HepG2 (cell line): ENCODE data around the gene GDF15. TPM values are rescaled to one million over a fixed set of nuclear protein-coding genes. Genes with fewer than 3 reads are reported as not detected.

Source experiments
- ATAC-seq: fragments of 200-7000 bp; cut with Tn5 transposase; 3 replicates; pipeline ENCODE4 v1.9.1; 2020; ENCODE audit warnings: mild to moderate bottlenecking, moderate library complexity
- BruUV-seq: library from RNA; stranded (reverse); fragments of 400-500 nt; replicated peaks from 2 replicates; lab custom pipeline; 2021; lab: Mats Ljungman, UMichigan
- CTCF ChIA-PET: fragments of 300-600 bp; formaldehyde crosslinking; extraction: SDS; loops from one replicate; lab custom pipeline; 2021; ENCODE audit warnings: low total read pairs, inconsistent platforms, low intra/inter-chr PET ratio; lab: Yijun Ruan, JAX
- POLR2A ChIA-PET: fragments of 350-600 bp; sonication (Branson Sonifier 250); formaldehyde crosslinking; loops from one replicate; lab custom pipeline; 2020; ENCODE audit warnings: antibody characterized with exemption, inconsistent platforms; lab: Yijun Ruan, JAX
- DNase-seq: peaks from one replicate; pipeline ENCODE4 v3.0.0-alpha.2; 2015; ENCODE audit warnings: low spot score
- FAIRE-seq: peaks from 3 replicates; lab custom pipeline; 2011; peaks lifted over from hg19 to GRCh38; lab: Jason Lieb, UNC
- H2AFZ ChIP-seq: one replicate; pipeline ENCODE4 v1.6.1; 2011; ENCODE audit warnings: low read length, inconsistent platforms
- H3K27ac ChIP-seq: fragments of 300-600 bp; 3 replicates; pipeline ENCODE4 v1.8.0; 2011; ENCODE audit warnings: mixed run types, mild to moderate bottlenecking, mixed read lengths, low read length, inconsistent platforms; ENCODE audit not compliant: insufficient read depth; ENCODE audit errors: extremely low read length
- H3K27me3 ChIP-seq, 2 experiments: fragments of 200-600 bp in 1 of 2; 2 replicates in 1 of 2; 3 replicates in 1 of 2; pipeline versions ENCODE4 v1.6.0 to v1.8.0; 2011; ENCODE audit warnings: low read length in 2 of 2, mild to moderate bottlenecking in 2 of 2, moderate library complexity in 2 of 2, inconsistent platforms in 1 of 2; ENCODE audit not compliant: insufficient read depth in 2 of 2, control insufficient read depth in 1 of 2
- H3K36me3 ChIP-seq, 2 experiments: fragments of 200-600 bp in 1 of 2; replicated peaks in 1 of 2; 2 replicates in 1 of 2; 3 replicates in 1 of 2; pipeline versions ENCODE4 v1.5.1 to v1.8.0; 2011; ENCODE audit warnings: low read length in 2 of 2, inconsistent platforms in 1 of 2; ENCODE audit not compliant: insufficient read depth in 2 of 2, control insufficient read depth in 1 of 2
- H3K4me1 ChIP-seq: 2 replicates; pipeline ENCODE4 v1.5.1; 2012; ENCODE audit warnings: low read length, inconsistent platforms; ENCODE audit not compliant: insufficient read depth
- H3K4me2 ChIP-seq: 2 replicates; pipeline ENCODE4 v1.6.0; 2011; ENCODE audit warnings: low read depth, low read length, inconsistent platforms
- H3K4me3 ChIP-seq, 3 experiments: fragments of 200-600 bp in 1 of 3; sonication (generic), shearing (Covaris generic) in 1 of 3; replicated peaks in 1 of 3; 2 replicates each; pipeline ENCODE4 v1.5.1; 2011 to 2016; ENCODE audit warnings: low read length in 3 of 3, inconsistent platforms in 2 of 3, low read depth in 2 of 3, mild to moderate bottlenecking in 2 of 3, control low read depth in 1 of 3, mixed read lengths in 1 of 3; ENCODE audit not compliant: insufficient read depth in 1 of 3
- H3K79me2 ChIP-seq: one replicate; pipeline ENCODE4 v1.6.1; 2011; ENCODE audit warnings: low read length, inconsistent platforms; ENCODE audit not compliant: insufficient read depth
- H3K9ac ChIP-seq: 2 replicates; pipeline ENCODE4 v1.6.0; 2011; ENCODE audit warnings: mild to moderate bottlenecking, low read depth, low read length, inconsistent platforms; ENCODE audit not compliant: insufficient read depth
- H3K9me3 ChIP-seq: 2 replicates; pipeline ENCODE4 v1.5.1; 2012; ENCODE audit warnings: mild to moderate bottlenecking, low read length
- H4K20me1 ChIP-seq: 2 replicates; pipeline ENCODE4 v1.6.0; 2011; ENCODE audit warnings: inconsistent platforms, mild to moderate bottlenecking, low read length, moderate library complexity; ENCODE audit not compliant: insufficient read depth
- AGO2 ChIP-seq: fragments of 200-400 bp; formaldehyde crosslinking; optimal IDR thresholded peaks from 2 replicates; pipeline ENCODE3; 2017; ENCODE audit warnings: mild to moderate bottlenecking, low read depth, low read length, moderate library complexity
- HOXA7 ChIP-seq: sonication (generic); formaldehyde crosslinking; IDR thresholded peaks from 2 replicates; pipeline ENCODE4 v1.8.1; 2022; ENCODE audit warnings: mild to moderate bottlenecking, missing genetic modification reagents, moderate library complexity
- POLR2G ChIP-seq: fragments of 200-400 bp; formaldehyde crosslinking; IDR thresholded peaks from 2 replicates; pipeline ENCODE4 v1.6.1; 2018; ENCODE audit warnings: mild to moderate bottlenecking, low read depth, low read length, moderate library complexity
- PRPF4 ChIP-seq: fragments of 200-400 bp; formaldehyde crosslinking; IDR thresholded peaks from 2 replicates; pipeline ENCODE4 v1.6.1; 2016; ENCODE audit warnings: low read length, low read depth; ENCODE audit not compliant: poor library complexity, severe bottlenecking
- RBFOX2 ChIP-seq: fragments of 200-400 bp; formaldehyde crosslinking; IDR thresholded peaks from 2 replicates; pipeline ENCODE4 v1.6.1; 2017; ENCODE audit warnings: low read depth, mild to moderate bottlenecking, low read length
- RBM22 ChIP-seq: fragments of 200-400 bp; formaldehyde crosslinking; optimal IDR thresholded peaks from 2 replicates; pipeline ENCODE3; 2017; ENCODE audit warnings: mild to moderate bottlenecking, low read length, moderate library complexity
- SAP130 ChIP-seq: IDR thresholded peaks from 2 replicates; pipeline ENCODE4 v1.6.1; 2016; ENCODE audit warnings: low read depth
- SRSF4 ChIP-seq: fragments of 200-400 bp; formaldehyde crosslinking; IDR thresholded peaks from one replicate; pipeline ENCODE4 v1.6.1; 2018; ENCODE audit warnings: mild to moderate bottlenecking, low read depth, low read length, moderate library complexity; ENCODE audit not compliant: poor library complexity, severe bottlenecking
- ZNF234 ChIP-seq: sonication (generic); formaldehyde crosslinking; conservative IDR thresholded peaks from 2 replicates; pipeline ENCODE4 v1.5.1; 2020; ENCODE audit warnings: mild to moderate bottlenecking, missing genetic modification reagents
- ZNF34 ChIP-seq: sonication (generic); formaldehyde crosslinking; IDR thresholded peaks from 2 replicates; pipeline ENCODE4 v1.4.0; 2020; ENCODE audit warnings: mild to moderate bottlenecking, missing genetic modification reagents, borderline replicate concordance
- whole genome bisulfite sequencing: methylation state at CpG from one replicate; pipeline ENCODE4 v1.1.6; 2017; ENCODE audit warnings: low lambda C conversion rate; 5-methylcytosine and 5-hydroxymethylcytosine counted together
- in situ Hi-C: cut with HindIII; loops from 2 replicates; pipeline ENCODE4 v1.10.0; 2017; ENCODE audit warnings: low pct_unique_long_range_greater_than_20kb; ENCODE audit not compliant: extremely low pct_ligation_motif_present
- intact Hi-C: fragments of 100-400 bp; cut with micrococcal nuclease; formaldehyde crosslinking; loops from one replicate; pipeline ENCODE4 v1.10.0; 2022; ENCODE audit not compliant: unreplicated experiment
- polyA plus RNA-seq, 8 experiments: library from polyadenylated mRNA; depleted of rRNA in 3 of 8; stranded (reverse) in 7 of 8; unstranded in 1 of 8; fragments of >200 nt; fragmentation: Illumina TruSeq in 4 of 8; extraction: Trizol in 4 of 8; gene quantifications; 2 replicates each; pipeline versions ENCODE4 v1.2.1 to v1.2.3, GENCODE V29; 2011 to 2016; ENCODE audit warnings: low read depth in 4 of 8, missing spikeins in 1 of 8, mixed read lengths in 1 of 8; ENCODE audit not compliant: insufficient read depth in 1 of 8
- total RNA-seq, 5 experiments: library from RNA; depleted of rRNA; stranded (reverse); fragments of >200 nt; fragmentation: Illumina TruSeq; extraction: Trizol; gene quantifications; 2 replicates each; pipeline ENCODE4 v1.2.3, GENCODE V29; 2016; ENCODE audit warnings: low read depth in 1 of 5
- TF ChIP-seq, protein P1 (sequence below): sonication (generic); formaldehyde crosslinking; IDR thresholded peaks from 2 replicates; pipeline ENCODE4 v1.9.0; 2021; ENCODE audit warnings: missing genetic modification reagents, borderline replicate concordance
- TF ChIP-seq, protein P2 (sequence below): sonication (generic); formaldehyde crosslinking; IDR thresholded peaks from 2 replicates; pipeline ENCODE4 v1.4.0; 2020; ENCODE audit warnings: missing genetic modification reagents
- TF ChIP-seq, protein P3 (sequence below): sonication (generic); formaldehyde crosslinking; IDR thresholded peaks from 2 replicates; pipeline ENCODE4 v1.5.1; 2020; ENCODE audit warnings: mild to moderate bottlenecking, missing genetic modification reagents, moderate library complexity

GDF15 gene
- total and polyA plus RNA-seq, 2 of the 13 experiments (the other 11 are each of a cell fraction or from before 2014, with no cell fraction given), result 146 to 422 TPM

DNA sequence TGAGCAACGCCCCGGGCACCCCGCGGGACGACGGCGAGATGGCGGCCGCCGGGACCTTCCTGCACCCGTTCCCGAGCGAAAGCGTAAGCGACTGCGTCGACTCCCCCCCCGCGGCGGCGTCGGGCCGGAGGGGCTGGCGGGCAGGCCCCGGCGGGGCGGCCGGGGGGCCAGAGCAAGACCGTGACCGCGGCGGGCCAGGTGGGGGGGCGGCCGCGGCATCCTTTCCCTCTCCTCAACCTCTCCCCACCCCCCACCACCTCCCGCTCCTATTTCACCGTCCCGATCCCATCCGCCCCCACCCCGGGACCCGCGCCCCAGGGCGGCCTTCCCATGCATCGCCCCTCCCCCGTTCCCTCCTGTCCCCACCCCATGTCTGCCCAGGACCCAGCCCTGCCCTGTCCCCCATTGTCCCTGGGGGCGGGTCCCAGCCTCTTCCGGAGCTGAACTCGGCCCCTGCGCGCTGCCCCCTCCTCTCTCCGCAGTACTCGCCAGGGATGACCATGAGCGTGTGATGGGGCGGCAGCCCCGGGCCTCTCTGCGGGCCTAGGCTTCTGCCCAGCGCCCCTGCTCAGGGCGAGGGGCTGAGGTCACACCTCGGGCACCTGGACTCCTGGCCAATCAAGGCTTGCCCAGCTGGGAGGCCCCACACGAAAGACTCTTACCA, 47.9 kb downstream of the GDF15 start:
- TF ChIP-seq, protein P1, sequence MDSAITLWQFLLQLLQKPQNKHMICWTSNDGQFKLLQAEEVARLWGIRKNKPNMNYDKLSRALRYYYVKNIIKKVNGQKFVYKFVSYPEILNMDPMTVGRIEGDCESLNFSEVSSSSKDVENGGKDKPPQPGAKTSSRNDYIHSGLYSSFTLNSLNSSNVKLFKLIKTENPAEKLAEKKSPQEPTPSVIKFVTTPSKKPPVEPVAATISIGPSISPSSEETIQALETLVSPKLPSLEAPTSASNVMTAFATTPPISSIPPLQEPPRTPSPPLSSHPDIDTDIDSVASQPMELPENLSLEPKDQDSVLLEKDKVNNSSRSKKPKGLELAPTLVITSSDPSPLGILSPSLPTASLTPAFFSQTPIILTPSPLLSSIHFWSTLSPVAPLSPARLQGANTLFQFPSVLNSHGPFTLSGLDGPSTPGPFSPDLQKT, result no peak
- no peak for TF ChIP-seq ZNF34 (CRISPR knock-in tag)
- no peak for TF ChIP-seq ZNF234 (CRISPR knock-in tag)
- TF ChIP-seq SRSF4, result no peak
- no peak for TF ChIP-seq SAP130 (CRISPR knock-in tag)
- peak; percentile 79 for TF ChIP-seq RBM22
- peak; percentile 53 for TF ChIP-seq AGO2
- peak; percentile 28; the same call in 1 of the 2 replicates for TF ChIP-seq POLR2G
- TF ChIP-seq, protein P2, sequence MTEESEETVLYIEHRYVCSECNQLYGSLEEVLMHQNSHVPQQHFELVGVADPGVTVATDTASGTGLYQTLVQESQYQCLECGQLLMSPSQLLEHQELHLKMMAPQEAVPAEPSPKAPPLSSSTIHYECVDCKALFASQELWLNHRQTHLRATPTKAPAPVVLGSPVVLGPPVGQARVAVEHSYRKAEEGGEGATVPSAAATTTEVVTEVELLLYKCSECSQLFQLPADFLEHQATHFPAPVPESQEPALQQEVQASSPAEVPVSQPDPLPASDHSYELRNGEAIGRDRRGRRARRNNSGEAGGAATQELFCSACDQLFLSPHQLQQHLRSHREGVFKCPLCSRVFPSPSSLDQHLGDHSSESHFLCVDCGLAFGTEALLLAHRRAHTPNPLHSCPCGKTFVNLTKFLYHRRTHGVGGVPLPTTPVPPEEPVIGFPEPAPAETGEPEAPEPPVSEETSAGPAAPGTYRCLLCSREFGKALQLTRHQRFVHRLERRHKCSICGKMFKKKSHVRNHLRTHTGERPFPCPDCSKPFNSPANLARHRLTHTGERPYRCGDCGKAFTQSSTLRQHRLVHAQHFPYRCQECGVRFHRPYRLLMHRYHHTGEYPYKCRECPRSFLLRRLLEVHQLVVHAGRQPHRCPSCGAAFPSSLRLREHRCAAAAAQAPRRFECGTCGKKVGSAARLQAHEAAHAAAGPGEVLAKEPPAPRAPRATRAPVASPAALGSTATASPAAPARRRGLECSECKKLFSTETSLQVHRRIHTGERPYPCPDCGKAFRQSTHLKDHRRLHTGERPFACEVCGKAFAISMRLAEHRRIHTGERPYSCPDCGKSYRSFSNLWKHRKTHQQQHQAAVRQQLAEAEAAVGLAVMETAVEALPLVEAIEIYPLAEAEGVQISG (CRISPR knock-in tag), result no peak
- TF ChIP-seq PRPF4, result no peak
- TF ChIP-seq RBFOX2, result peak; percentile 33; the same call in 1 of the 2 replicates
- TF ChIP-seq HOXA7, result no peak
- TF ChIP-seq, protein P3, sequence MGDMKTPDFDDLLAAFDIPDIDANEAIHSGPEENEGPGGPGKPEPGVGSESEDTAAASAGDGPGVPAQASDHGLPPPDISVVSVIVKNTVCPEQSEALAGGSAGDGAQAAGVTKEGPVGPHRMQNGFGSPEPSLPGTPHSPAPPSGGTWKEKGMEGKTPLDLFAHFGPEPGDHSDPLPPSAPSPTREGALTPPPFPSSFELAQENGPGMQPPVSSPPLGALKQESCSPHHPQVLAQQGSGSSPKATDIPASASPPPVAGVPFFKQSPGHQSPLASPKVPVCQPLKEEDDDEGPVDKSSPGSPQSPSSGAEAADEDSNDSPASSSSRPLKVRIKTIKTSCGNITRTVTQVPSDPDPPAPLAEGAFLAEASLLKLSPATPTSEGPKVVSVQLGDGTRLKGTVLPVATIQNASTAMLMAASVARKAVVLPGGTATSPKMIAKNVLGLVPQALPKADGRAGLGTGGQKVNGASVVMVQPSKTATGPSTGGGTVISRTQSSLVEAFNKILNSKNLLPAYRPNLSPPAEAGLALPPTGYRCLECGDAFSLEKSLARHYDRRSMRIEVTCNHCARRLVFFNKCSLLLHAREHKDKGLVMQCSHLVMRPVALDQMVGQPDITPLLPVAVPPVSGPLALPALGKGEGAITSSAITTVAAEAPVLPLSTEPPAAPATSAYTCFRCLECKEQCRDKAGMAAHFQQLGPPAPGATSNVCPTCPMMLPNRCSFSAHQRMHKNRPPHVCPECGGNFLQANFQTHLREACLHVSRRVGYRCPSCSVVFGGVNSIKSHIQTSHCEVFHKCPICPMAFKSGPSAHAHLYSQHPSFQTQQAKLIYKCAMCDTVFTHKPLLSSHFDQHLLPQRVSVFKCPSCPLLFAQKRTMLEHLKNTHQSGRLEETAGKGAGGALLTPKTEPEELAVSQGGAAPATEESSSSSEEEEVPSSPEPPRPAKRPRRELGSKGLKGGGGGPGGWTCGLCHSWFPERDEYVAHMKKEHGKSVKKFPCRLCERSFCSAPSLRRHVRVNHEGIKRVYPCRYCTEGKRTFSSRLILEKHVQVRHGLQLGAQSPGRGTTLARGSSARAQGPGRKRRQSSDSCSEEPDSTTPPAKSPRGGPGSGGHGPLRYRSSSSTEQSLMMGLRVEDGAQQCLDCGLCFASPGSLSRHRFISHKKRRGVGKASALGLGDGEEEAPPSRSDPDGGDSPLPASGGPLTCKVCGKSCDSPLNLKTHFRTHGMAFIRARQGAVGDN, result no peak
- intact Hi-C loops, result no loop called here
- CTCF ChIA-PET, result no interaction called here
- H3K36me3 ChIP-seq, result peaks cover 1 to 3% of the 10 kb centered on the region in 2 experiments; a peak in 1 of 5 replicates
- peaks cover 9% of the 10 kb centered on the region for H3K4me1 ChIP-seq
- POLR2A ChIA-PET, result no interaction called here
- no peak overlapping the region for H3K4me3 ChIP-seq
- FAIRE-seq (no peak), ATAC-seq (no peak), DNase-seq (no peak)
- WGBS, result 96% methylated on average over 58 of the region's 60 CpGs
- no peak overlapping the region for H2AFZ ChIP-seq
- no peaks in the 10 kb centered on the region for H3K9me3 ChIP-seq
- H4K20me1 ChIP-seq, result no peaks in the 10 kb centered on the region
- H3K27ac ChIP-seq, result no peak overlapping the region
- no TSS peak for BruUV-seq
- in situ Hi-C loops, result no loop called here
- H3K4me2 ChIP-seq, result no peak overlapping the region
- H3K9ac ChIP-seq, result no peak overlapping the region
- H3K79me2 ChIP-seq, result no peaks in the 10 kb centered on the region
- no peaks in the 10 kb centered on the region for H3K27me3 ChIP-seq
